GM19455 (cell line): ENCODE measurements around the gene MRPS7.

ENCODE experiments used
- ATAC-seq: cut with Tn5 transposase; IDR thresholded peaks from one replicate; pipeline ENCODE4 v1.9.1; 2021; ENCODE audit not compliant: unreplicated experiment

Gene MRPS7

DNA sequence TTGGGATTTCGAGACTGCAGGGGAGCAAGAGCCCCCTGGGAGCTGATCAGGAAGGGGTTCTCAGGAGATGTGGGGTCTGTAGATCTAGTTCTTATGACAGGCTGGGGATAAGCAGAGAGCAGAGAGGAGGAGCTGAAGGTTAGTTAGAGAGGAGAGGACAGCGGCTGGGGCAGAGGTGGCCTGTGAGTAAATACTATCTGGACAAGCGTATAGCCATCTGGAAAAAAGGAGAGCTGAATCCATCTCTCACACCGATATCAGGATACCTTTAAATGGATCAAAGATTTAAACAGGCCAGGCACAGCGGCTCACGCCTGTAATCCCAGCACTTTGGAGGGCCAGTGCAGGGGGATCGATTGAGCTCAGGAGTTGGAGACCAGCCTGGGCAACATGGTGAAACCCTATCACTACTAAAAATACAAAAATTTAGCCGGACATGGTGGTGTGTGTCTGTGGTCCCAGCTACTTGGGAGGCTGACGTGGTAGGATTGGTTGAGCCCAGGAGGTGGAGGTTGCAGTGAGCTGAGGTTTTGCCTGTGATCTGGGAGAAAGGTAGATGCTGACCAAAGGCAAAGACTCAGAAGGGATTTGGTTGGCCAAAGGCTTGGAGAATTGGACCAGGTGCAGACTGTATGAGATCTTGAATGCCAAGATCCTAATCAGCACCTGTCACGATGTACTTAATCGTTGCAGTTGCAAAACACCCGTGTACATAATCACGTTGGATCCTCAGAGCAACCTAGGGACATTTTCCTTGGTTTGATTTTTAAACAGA is 46.5 kb downstream of the MRPS7 start:
- no peak for ATAC-seq

DNA sequence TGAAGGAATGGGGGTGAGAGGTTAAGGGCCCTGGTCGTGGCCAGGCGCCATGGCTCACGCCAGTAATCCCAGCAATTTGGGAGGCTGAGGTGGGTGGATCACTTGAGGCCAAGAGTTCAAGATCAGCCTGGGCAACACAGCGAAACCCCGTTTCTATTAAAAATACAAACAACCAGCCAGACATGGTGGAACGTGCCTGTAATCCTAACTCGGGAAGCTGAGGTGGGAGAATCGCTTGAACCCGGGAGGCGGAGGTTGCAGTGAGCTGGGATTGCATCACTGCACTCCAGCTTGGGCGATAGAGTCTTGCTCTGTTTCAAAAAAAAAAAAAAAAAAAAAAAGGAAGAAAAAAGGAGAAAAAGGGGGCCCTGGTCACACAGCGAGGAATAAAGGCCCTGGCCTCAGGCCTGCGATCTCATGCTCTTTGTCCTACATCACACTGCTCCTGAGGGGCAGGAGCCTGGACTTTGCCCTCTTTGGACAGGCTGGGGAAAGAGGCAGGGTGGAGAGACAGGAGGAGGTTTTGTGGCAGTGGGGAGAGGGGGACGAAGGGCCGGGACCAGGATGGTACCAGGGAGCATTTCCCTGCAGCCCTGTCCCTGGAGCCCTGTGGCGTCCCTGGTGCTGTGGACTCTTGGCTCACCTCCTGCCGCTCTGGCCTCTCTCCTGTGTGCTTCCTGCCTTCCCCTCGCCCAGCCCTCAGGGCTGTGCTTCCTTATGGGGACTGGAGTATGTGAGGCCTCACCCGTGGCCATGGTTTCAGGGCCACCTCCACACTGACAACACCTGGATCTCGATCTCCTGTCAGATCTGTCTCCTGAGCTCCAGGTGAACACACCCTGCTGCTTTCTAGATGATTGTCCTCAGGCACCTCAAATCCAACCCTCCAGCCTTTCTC is 47.3 kb downstream of the MRPS7 start:
- ATAC-seq, result no peak

DNA sequence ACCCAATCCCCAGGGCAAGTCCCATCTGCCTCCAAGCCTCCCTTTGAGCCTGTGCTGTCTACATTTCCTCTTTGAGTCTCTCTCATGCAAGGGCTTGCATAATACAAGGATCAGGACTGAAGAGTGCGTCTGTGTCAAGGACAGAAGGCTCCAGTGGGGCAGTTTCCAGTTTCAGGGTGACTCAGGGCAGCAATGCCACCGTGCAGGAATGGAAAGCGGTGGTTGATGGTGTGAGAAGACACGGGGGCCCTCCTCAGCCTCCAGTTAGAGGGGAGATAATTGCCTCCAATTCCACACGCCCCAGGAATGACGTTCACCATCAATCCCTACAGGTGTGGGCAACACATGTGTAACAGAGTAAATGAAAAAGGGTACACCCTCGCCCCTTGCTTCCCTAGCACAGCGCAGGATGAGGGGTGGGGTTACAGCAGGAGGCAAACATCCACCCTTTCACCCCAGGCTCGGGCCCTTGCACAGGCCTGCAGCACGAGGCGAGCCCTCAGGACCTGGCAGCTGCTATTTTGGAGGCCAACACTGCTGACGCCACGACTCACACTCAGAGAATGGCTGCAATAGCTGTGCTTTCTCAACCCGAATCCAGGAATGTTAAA is 52.4 kb downstream of the MRPS7 start:
- ATAC-seq, result no peak

DNA sequence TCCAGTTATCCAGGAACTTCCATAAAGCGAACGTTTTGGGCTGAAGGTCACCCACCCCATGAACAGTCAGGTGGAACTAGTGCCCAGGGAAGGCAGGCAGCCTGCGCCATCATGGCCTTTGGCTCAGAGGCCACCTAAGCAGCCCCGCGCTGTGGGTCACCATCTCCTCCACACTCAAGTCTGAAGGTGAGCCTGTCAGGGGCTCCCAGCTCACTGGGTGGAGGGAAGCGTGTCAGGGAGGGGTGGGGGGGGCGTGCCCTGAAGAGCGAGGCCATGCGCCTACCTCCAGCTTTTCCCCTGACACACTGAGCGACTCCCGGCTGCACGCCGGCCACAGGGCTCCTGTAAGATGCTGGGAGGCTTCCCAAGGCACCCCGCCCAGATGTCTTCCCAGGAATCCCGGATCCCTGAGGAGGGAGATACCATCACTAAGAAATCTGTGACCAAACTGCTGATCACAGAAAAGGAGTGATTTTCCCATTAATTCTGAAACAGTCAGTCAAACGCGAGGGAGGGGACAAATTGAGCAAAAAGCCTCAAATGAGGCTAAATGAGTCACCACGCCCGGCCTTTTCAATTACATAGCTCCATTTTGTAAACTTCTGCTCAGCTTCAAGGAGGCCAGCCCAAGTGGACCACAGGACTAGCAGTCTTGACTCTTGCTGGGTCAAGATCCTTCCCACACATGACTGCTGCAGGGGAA is 54.0 kb downstream of the MRPS7 start:
- no peak for ATAC-seq
